SK-N-SH (cell line): Measurements from ENCODE around the gene SYNDIG1L. TPM values are rescaled to one million over a fixed set of nuclear protein-coding genes. Genes with fewer than 3 reads are reported as not detected.
"Not testable (repeated sequence)": the region's sequence is repeated elsewhere in the genome, so short reads cannot be mapped to it uniquely, and the experiment has no call there.

Source experiments
- CTCF ChIA-PET: fragments of 300-600, 350-600 bp; formaldehyde crosslinking; extraction: SDS; loops from one replicate; lab custom pipeline; 2021; lab: Yijun Ruan, JAX
- POLR2A ChIA-PET: fragments of 350-600 bp; sonication (Branson Sonifier 250); formaldehyde crosslinking; extraction: SDS; loops from one replicate; lab custom pipeline; 2020; ENCODE audit warnings: antibody characterized with exemption, inconsistent platforms; lab: Yijun Ruan, JAX
- DNase-seq: peaks from one replicate; pipeline ENCODE4 v3.0.0; 2012
- H2AFZ ChIP-seq: fragments of 200-600 bp; sonication (generic); 2 replicates; pipeline ENCODE4 v1.8.1; 2016; ENCODE audit warnings: antibody characterized with exemption, mild to moderate bottlenecking, low read depth
- H3F3A ChIP-seq: fragments of 200-600 bp; sonication (generic); replicated peaks from 2 replicates; pipeline ENCODE3; 2016; ENCODE audit warnings: antibody characterized with exemption, mild to moderate bottlenecking; ENCODE audit not compliant: insufficient read depth
- H3K27ac ChIP-seq, 2 experiments: fragments of 200-500 bp in 1 of 2; fragments of 200-600 bp in 1 of 2; sonication (Bioruptor generic) in 1 of 2; sonication (generic), shearing (Covaris generic) in 1 of 2; 2 replicates each; pipeline versions ENCODE4 v1.5.1 to v1.6.1; 2014 to 2016; ENCODE audit warnings: low read depth in 2 of 2, inconsistent platforms in 1 of 2, low read length in 1 of 2, mild to moderate bottlenecking in 1 of 2, mixed read lengths in 1 of 2
- H3K27me3 ChIP-seq: fragments of 200-600 bp; sonication (generic), shearing (Covaris generic); 2 replicates; pipeline ENCODE4 v1.6.1; 2016; ENCODE audit warnings: mixed run types; ENCODE audit not compliant: insufficient read depth
- H3K36me3 ChIP-seq, 2 experiments: fragments of 200-500 bp in 1 of 2; fragments of 200-600 bp in 1 of 2; sonication (Bioruptor generic) in 1 of 2; sonication (generic) in 1 of 2; replicated peaks in 1 of 2; 2 replicates each; pipeline versions ENCODE3 to v1.5.1; 2014 to 2016; ENCODE audit warnings: low read length in 1 of 2, mild to moderate bottlenecking in 1 of 2; ENCODE audit not compliant: insufficient read depth in 2 of 2, control insufficient read depth in 1 of 2
- H3K4me1 ChIP-seq, 2 experiments: fragments of 200-500 bp in 1 of 2; fragments of 200-600 bp in 1 of 2; sonication (Bioruptor generic) in 1 of 2; sonication (generic), shearing (Covaris generic) in 1 of 2; 2 replicates each; pipeline versions ENCODE4 v1.5.1 to v1.6.1; 2014 to 2016; ENCODE audit warnings: low read depth in 1 of 2, low read length in 1 of 2, mixed run types in 1 of 2; ENCODE audit not compliant: insufficient read depth in 2 of 2, control insufficient read depth in 1 of 2
- H3K4me2 ChIP-seq: fragments of 200-600 bp; sonication (generic), shearing (Covaris generic); 2 replicates; pipeline ENCODE4 v1.6.1; 2017; ENCODE audit warnings: mixed run types
- H3K4me3 ChIP-seq, 2 experiments: fragments of 200-500 bp in 1 of 2; fragments of 200-600 bp in 1 of 2; sonication (Bioruptor generic) in 1 of 2; sonication (generic), shearing (Covaris generic) in 1 of 2; 2 replicates each; pipeline versions ENCODE4 v1.5.1 to v1.8.1; 2014 to 2016; ENCODE audit warnings: low read depth in 2 of 2, inconsistent platforms in 1 of 2, low read length in 1 of 2, mild to moderate bottlenecking in 1 of 2, mixed read lengths in 1 of 2, moderate library complexity in 1 of 2
- H3K79me2 ChIP-seq: fragments of 200-600 bp; sonication (generic); 2 replicates; pipeline ENCODE4 v1.8.1; 2017; ENCODE audit warnings: mild to moderate bottlenecking; ENCODE audit not compliant: insufficient read depth
- H3K9ac ChIP-seq: fragments of 200-600 bp; sonication (generic); 2 replicates; pipeline ENCODE4 v1.6.1; 2017; ENCODE audit warnings: mixed run types
- H3K9me2 ChIP-seq: fragments of 200-600 bp; sonication (generic); 2 replicates; pipeline ENCODE4 v1.6.1; 2017; ENCODE audit warnings: mixed run types
- H3K9me3 ChIP-seq: fragments of 200-600 bp; sonication (generic); 2 replicates; pipeline ENCODE4 v1.6.1; 2017; ENCODE audit warnings: mixed run types, mild to moderate bottlenecking, moderate library complexity
- H4K20me1 ChIP-seq: fragments of 200-600 bp; sonication (generic); 2 replicates; pipeline ENCODE4 v1.6.1; 2017; ENCODE audit warnings: mild to moderate bottlenecking, mixed run types; ENCODE audit not compliant: insufficient read depth
- CHD2 ChIP-seq: fragments of 150-350 bp; IDR thresholded peaks from 2 replicates; pipeline ENCODE4 v1.6.1; 2018; ENCODE audit warnings: low read length; ENCODE audit not compliant: partially characterized antibody
- ELF1 ChIP-seq: IDR thresholded peaks from 2 replicates; pipeline ENCODE4 v1.4.0; 2012
- EP300 ChIP-seq, 2 experiments: IDR thresholded peaks; 2 replicates each; pipeline versions ENCODE4 v1.4.0 to v1.6.1; 2012; ENCODE audit warnings: borderline replicate concordance in 1 of 2, low read depth in 1 of 2, low read length in 1 of 2
- FOSL2 ChIP-seq: IDR thresholded peaks from 2 replicates; pipeline ENCODE4 v1.4.0; 2012; ENCODE audit warnings: low read depth, mild to moderate bottlenecking, moderate library complexity, borderline replicate concordance
- FOXJ3 ChIP-seq: sonication (generic); formaldehyde crosslinking; IDR thresholded peaks from 2 replicates; pipeline ENCODE4 v1.5.1; 2020; ENCODE audit warnings: mild to moderate bottlenecking, missing genetic modification reagents
- GABPA ChIP-seq: IDR thresholded peaks from 2 replicates; pipeline ENCODE4 v1.4.0; 2012; ENCODE audit warnings: low read depth, mild to moderate bottlenecking
- IRF3 ChIP-seq: fragments of 150-350 bp; IDR thresholded peaks from 2 replicates; pipeline ENCODE4 v1.6.1; 2016; ENCODE audit warnings: mild to moderate bottlenecking, low read depth, low read length
- MXI1 ChIP-seq: IDR thresholded peaks from 2 replicates; pipeline ENCODE4 v1.6.1; 2012; ENCODE audit warnings: mild to moderate bottlenecking, low read depth, low read length, improper control_type of control experiment
- NFIC ChIP-seq: IDR thresholded peaks from 2 replicates; pipeline ENCODE4 v1.4.0; 2012; ENCODE audit warnings: borderline replicate concordance
- NRF1 ChIP-seq: IDR thresholded peaks from 2 replicates; pipeline ENCODE4 v1.6.1; 2012; ENCODE audit warnings: low read depth, mild to moderate bottlenecking, low read length
- POLR2AphosphoS5 ChIP-seq: IDR thresholded peaks from 2 replicates; pipeline ENCODE4 v1.6.1; 2012; ENCODE audit warnings: low read depth, low read length
- RXRA ChIP-seq: IDR thresholded peaks from 2 replicates; pipeline ENCODE4 v1.4.0; 2012; ENCODE audit warnings: low read depth, mild to moderate bottlenecking, borderline replicate concordance
- SIN3A ChIP-seq: IDR thresholded peaks from 2 replicates; pipeline ENCODE4 v1.6.1; 2012; ENCODE audit warnings: low read depth, mild to moderate bottlenecking, low read length, moderate library complexity, borderline replicate concordance
- TEAD4 ChIP-seq: IDR thresholded peaks from 2 replicates; pipeline ENCODE4 v1.4.0; 2012; ENCODE audit warnings: mild to moderate bottlenecking, borderline replicate concordance; ENCODE audit not compliant: insufficient read depth
- USF1 ChIP-seq: IDR thresholded peaks from 2 replicates; pipeline ENCODE4 v1.4.0; 2012; ENCODE audit warnings: low read depth, borderline replicate concordance
- USF2 ChIP-seq: fragments of 150-350 bp; IDR thresholded peaks from 2 replicates; pipeline ENCODE4 v1.6.1; 2017; ENCODE audit warnings: antibody characterized with exemption, low read length, low read depth, borderline replicate concordance
- YY1 ChIP-seq: IDR thresholded peaks from 2 replicates; pipeline ENCODE4 v1.4.0; 2012; ENCODE audit warnings: low read depth, mild to moderate bottlenecking
- ZBTB33 ChIP-seq: IDR thresholded peaks from 2 replicates; pipeline ENCODE4 v1.4.0; 2012; ENCODE audit warnings: low read depth, borderline replicate concordance
- WGBS: methylation state at CpG from one replicate; pipeline ENCODE4 v1.1.6; 2017; ENCODE audit warnings: low lambda C conversion rate; 5-methylcytosine and 5-hydroxymethylcytosine counted together
- polyA plus RNA-seq, 3 experiments: library from polyadenylated mRNA; depleted of rRNA; stranded (reverse); fragments of >200 nt; gene quantifications; 2 replicates each; pipeline ENCODE4 v1.2.3, GENCODE V29; 2012

Gene SYNDIG1L
- polyA plus RNA-seq, 1 of the 3 experiments (the other 2 are of a cell fraction): not detected

- Histone ChIP-seq H2AFZ (no peak overlapping the region), H4K20me1 (no peaks in the 10 kb centered on the region), H3K36me3 (no peaks in the 10 kb centered on the region), H3K4me1 (no peaks in the 10 kb centered on the region; a peak in 1 of 4 replicates), H3K4me2 (no peak overlapping the region), H3K27ac (no peak overlapping the region), H3K9me2 (no peaks in the 10 kb centered on the region), H3F3A (no peaks in the 10 kb centered on the region), H3K79me2 (no peaks in the 10 kb centered on the region), H3K9me3 (no peaks in the 10 kb centered on the region), H3K9ac (no peak overlapping the region), H3K27me3 (peaks cover 10% of the 10 kb centered on the region; the same call in 1 of the 2 replicates), H3K4me3 (no peak overlapping the region)
- no peak for TF ChIP-seq USF1
- DNase-seq: no peak
- CTCF ChIA-PET: interaction anchor here (1.0 kb wide), 1 partner anchor 40 kb away, joined by 3 read pairs; no protein-coding TSS in a partner anchor
- POLR2A ChIA-PET: no interaction called here
- WGBS: 63% methylated on average over 7 of the region's 7 CpGs
Measured at GRCh38 chr14:74389980-74390379, 36.0 kb downstream of the SYNDIG1L start.

GRCh38 chr14:74382231-74382630 is 43.8 kb downstream of the SYNDIG1L start:
- Histone ChIP-seq H2AFZ (no peak overlapping the region), H3K4me2 (no peak overlapping the region), H3K27me3 (no peaks in the 10 kb centered on the region), H3K79me2 (no peaks in the 10 kb centered on the region), H3K9me3 (no peaks in the 10 kb centered on the region), H3F3A (no peaks in the 10 kb centered on the region), H3K9ac (no peak overlapping the region), H3K4me3 (no peak overlapping the region)
- no peak for DNase-seq
- WGBS: 66% methylated on average over 4 of the region's 4 CpGs
- POLR2A ChIA-PET: interaction anchor here (0.6 kb wide), 1 partner anchor 46 kb away, joined by 3 read pairs; no protein-coding TSS in a partner anchor
- TF ChIP-seq TEAD4 (no peak), USF2 (no peak), RXRA (no peak), GABPA (no peak), IRF3 (no peak), CHD2 (no peak), YY1 (no peak), FOSL2 (no peak), NRF1 (no peak), FOXJ3 (no peak), NFIC (no peak), ELF1 (no peak), ZBTB33 (no peak), SIN3A (no peak), MXI1 (no peak), POLR2AphosphoS5 (no peak), EP300 (IDR thresholded peaks at IDR 0.05; ENCODE audit: borderline replicate concordance in 1 of 2, low read depth in 1 of 2, low read length in 1 of 2) (no peak)
- TF ChIP-seq, all 33 proteins: peak for 0
- Histone ChIP-seq H4K20me1 (no peaks in the 10 kb centered on the region), H3K4me1 (no peaks in the 10 kb centered on the region), H3K27ac (no peak overlapping the region), H3K9me2 (no peaks in the 10 kb centered on the region), H3K36me3 (no peaks in the 10 kb centered on the region)
- CTCF ChIA-PET: interaction anchor here (0.6 kb wide), 1 partner anchor 723 kb away, joined by 3 read pairs; no protein-coding TSS in a partner anchor

- H3K27me3 ChIP-seq, H3K4me3 ChIP-seq, DNase-seq, H3K4me2 ChIP-seq, H3K27ac ChIP-seq, H3F3A ChIP-seq, H3K4me1 ChIP-seq, H3K36me3 ChIP-seq, POLR2A ChIA-PET, H3K9me2 ChIP-seq, H3K79me2 ChIP-seq, H4K20me1 ChIP-seq, H3K9me3 ChIP-seq, H2AFZ ChIP-seq, H3K9ac ChIP-seq: not testable (repeated sequence)
- CTCF ChIA-PET: interaction anchor here (1.8 kb wide), 1 partner anchor 97 kb away, joined by 4 read pairs; no protein-coding TSS in a partner anchor
- 68% methylated on average over 10 of the region's 10 CpGs for WGBS
Measured at GRCh38 chr14:74381571-74381970, 44.4 kb downstream of the SYNDIG1L start.
